Measurements from ENCODE around the gene VAC14.

- TF ChIP-seq CTCF (IDR thresholded peaks at IDR 0.05) = no peak
- TF ChIP-seq POLR2A (IDR thresholded peaks at IDR 0.05) = no peak
Observed at GRCh38 chr16:70700101-70701020, 100.6 kb downstream of the VAC14 start.

All from Peyer's patch (tissue), 4 donors.